ACC112 (cell line): ENCODE data around the gene NR2C1.
"Not testable (repeated sequence)": the region's sequence is repeated elsewhere in the genome, so short reads cannot be mapped to it uniquely, and the experiment has no call there.

ENCODE experiments used
- H2AFZ ChIP-seq: fragments of 200-600 bp; sonication (generic); one replicate; pipeline ENCODE4 v1.6.0; 2017; ENCODE audit warnings: antibody characterized with exemption, low read length; ENCODE audit not compliant: unreplicated experiment
- H3K27ac ChIP-seq: fragments of 200-600 bp; sonication (generic); 2 replicates; pipeline ENCODE4 v1.5.1; 2014; ENCODE audit warnings: low read depth, mild to moderate bottlenecking, antibody characterized with exemption, low read length, moderate library complexity
- H3K27me3 ChIP-seq: fragments of 200-600 bp; sonication (generic); 2 replicates; pipeline ENCODE4 v1.6.1; 2014; ENCODE audit warnings: mild to moderate bottlenecking, antibody characterized with exemption, low read length, moderate library complexity, mixed read lengths; ENCODE audit not compliant: insufficient read depth
- H3K36me3 ChIP-seq: fragments of 200-600 bp; sonication (generic); 2 replicates; pipeline ENCODE4 v1.6.1; 2016; ENCODE audit warnings: mild to moderate bottlenecking, antibody characterized with exemption, low read length, moderate library complexity, mixed read lengths; ENCODE audit not compliant: insufficient read depth
- H3K4me1 ChIP-seq: fragments of 200-600 bp; sonication (generic); one replicate; pipeline ENCODE4 v1.6.1; 2016; ENCODE audit warnings: low read length, mixed read lengths; ENCODE audit not compliant: insufficient read depth, unreplicated experiment, control insufficient read depth
- H3K4me3 ChIP-seq: fragments of 200-600 bp; sonication (generic); 2 replicates; pipeline ENCODE4 v1.5.1; 2014; ENCODE audit warnings: mild to moderate bottlenecking, low read depth, low read length
- H3K79me2 ChIP-seq: fragments of 200-600 bp; sonication (generic); one replicate; pipeline ENCODE4 v1.6.0; 2016; ENCODE audit warnings: low read length; ENCODE audit not compliant: control insufficient read depth, unreplicated experiment, insufficient read depth

The NR2C1 gene

DNA sequence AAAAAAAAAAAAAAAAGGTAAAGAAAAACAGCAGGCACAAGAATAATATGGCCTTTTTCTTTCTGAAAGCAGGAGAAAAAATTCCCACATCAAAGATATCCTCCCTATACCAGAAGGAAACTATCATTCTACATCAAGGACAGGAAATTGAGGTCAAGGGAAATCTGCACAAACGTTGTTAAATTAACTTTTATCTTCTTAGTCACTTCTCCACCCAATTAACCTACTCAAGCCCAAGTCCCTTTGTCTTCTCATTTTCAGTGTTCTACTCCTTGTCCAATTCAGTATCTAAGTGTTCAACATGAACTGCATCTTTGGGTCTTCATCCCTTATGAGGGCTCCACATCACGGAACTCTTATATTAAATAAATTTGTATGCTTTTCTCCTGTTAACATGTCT, 85.6 kb downstream of the NR2C1 start:
- H3K4me1 ChIP-seq, result no peaks in the 10 kb centered on the region
- H3K27ac ChIP-seq, result no peak overlapping the region
- no peak overlapping the region for H3K4me3 ChIP-seq
- no peaks in the 10 kb centered on the region for H3K36me3 ChIP-seq
- no peaks in the 10 kb centered on the region for H3K27me3 ChIP-seq
- peaks cover 4% of the 10 kb centered on the region for H3K79me2 ChIP-seq
- no peak overlapping the region for H2AFZ ChIP-seq

DNA sequence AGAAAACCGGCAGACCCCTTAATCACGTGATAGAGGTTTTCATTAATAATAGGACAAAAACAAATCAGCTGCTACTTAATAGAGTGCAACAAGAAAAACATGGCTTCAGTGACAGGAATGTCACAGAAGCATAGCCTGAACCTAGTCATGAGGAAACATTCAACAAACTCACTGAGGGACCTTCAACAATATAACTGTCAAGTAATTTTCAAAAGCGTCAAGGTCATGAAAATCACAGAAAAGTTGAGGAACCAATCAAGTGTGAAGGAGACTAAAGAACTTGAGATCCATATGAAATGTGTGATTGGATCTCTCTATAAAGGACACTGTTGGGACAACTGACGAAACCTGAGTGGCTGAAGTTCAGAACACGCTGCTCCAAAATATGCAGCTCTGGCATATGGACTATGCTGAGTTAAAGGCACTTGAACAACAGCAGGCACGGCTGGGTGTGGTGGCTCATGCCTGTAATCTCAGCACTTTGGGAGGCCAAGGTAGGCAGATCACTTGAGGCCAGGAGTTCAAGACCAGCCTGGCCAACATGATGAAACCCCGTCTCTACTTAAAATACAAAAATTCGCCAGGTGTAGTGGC, 86.2 kb downstream of the NR2C1 start:
- H3K4me3 ChIP-seq, result no peak overlapping the region
- no peaks in the 10 kb centered on the region for H3K36me3 ChIP-seq
- H3K4me1 ChIP-seq, result no peaks in the 10 kb centered on the region

DNA sequence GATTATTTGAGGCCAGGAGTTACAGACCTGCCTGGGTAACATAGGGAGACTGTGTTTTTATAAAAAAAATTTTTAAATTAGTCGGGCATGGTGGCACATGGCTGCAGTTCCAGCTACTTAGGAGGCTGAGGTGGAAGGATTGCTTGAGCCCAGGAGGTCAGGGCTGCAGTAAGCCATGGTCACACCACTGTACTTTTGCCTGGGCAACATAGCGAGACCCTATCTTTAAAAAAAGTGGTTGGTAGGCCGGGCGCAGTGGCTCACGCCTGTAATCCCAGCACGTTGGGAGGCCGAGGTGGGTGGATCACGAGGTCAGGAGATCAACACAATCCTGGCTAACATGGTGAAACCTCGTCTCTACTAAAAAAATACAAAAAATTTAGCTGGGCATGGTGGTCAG, 88.3 kb downstream of the NR2C1 start:
- not testable (repeated sequence) for H3K4me1 ChIP-seq, H3K27me3 ChIP-seq, H3K79me2 ChIP-seq, H3K36me3 ChIP-seq, H3K27ac ChIP-seq, H3K4me3 ChIP-seq, H2AFZ ChIP-seq

More for the DNA sequence above, 86.2 kb downstream of the NR2C1 start:
- Histone ChIP-seq H3K27ac (no peak overlapping the region), H3K27me3 (no peaks in the 10 kb centered on the region), H3K79me2 (no peaks in the 10 kb centered on the region), H2AFZ (no peak overlapping the region)

DNA sequence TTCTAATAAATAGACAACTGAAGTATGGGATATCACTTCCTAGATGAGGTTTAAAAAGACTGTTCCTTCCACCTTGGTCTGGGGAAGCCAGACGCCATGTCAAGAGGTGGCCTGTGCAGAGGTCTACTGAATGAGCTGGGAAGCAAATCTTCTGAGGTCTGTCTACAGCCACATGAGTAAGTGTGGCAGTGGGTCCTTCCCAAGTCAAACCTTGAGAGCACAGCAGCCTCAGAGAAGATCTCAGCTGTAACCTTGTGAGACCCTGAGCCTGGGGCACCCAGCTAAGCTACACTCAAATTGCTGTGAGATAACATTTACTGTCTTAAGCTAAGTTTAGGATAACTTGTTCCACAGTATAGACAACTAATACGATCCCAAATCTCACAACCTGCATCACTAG, 90.1 kb downstream of the NR2C1 start:
- Histone ChIP-seq H3K79me2 (no peaks in the 10 kb centered on the region), H3K27ac (no peak overlapping the region), H3K4me1 (no peaks in the 10 kb centered on the region), H3K36me3 (no peaks in the 10 kb centered on the region), H3K27me3 (no peaks in the 10 kb centered on the region), H2AFZ (no peak overlapping the region), H3K4me3 (no peak overlapping the region)

DNA sequence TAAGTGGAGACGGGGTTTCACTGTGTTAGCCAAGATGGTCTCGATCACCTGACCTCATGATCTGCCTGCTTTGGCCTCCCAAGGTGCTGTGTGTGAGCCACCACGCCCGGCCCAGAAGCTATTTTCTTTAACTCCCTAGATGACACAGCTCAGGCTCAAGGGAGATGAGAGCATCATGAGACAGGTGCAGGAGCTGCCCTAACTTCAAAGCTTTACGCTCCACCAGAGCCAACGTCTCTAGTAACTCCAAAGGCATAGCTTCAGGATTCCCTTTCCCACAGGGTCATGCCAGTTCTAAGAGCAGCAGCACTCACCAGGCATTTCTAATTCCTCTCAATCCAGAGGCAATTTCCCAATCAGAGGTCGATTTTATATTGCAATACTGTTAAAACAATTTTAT, 91.0 kb downstream of the NR2C1 start:
- H3K79me2 ChIP-seq, result no peaks in the 10 kb centered on the region
- H3K4me3 ChIP-seq, result no peak overlapping the region
- no peaks in the 10 kb centered on the region for H3K27me3 ChIP-seq
- H3K27ac ChIP-seq, result no peak overlapping the region
- no peaks in the 10 kb centered on the region; the same call in 1 of the 2 replicates for H3K36me3 ChIP-seq
- no peaks in the 10 kb centered on the region for H3K4me1 ChIP-seq
- no peak overlapping the region for H2AFZ ChIP-seq

DNA sequence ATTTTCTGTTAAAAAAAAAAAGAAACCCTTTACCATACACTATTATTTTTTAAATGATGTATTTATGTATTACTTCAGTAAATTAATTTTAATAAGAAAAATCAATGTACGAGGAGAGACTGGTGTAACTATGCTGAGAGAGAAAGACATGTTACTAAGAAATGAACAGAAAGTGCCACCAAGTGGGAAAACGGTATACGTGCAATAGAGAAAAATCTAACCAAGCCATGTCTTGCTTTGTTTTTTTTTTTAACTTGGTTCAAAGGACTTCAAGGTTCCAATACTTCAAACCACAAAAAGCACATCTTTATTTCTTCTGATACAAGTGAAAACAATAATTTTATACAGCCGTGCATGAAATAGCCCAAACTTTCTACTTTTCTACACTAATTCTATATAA, 92.8 kb downstream of the NR2C1 start:
- Histone ChIP-seq H3K4me3 (no peak overlapping the region), H3K27me3 (no peaks in the 10 kb centered on the region), H3K36me3 (no peaks in the 10 kb centered on the region; the same call in 1 of the 2 replicates), H3K79me2 (no peaks in the 10 kb centered on the region), H3K4me1 (no peaks in the 10 kb centered on the region), H3K27ac (no peak overlapping the region), H2AFZ (no peak overlapping the region)

DNA sequence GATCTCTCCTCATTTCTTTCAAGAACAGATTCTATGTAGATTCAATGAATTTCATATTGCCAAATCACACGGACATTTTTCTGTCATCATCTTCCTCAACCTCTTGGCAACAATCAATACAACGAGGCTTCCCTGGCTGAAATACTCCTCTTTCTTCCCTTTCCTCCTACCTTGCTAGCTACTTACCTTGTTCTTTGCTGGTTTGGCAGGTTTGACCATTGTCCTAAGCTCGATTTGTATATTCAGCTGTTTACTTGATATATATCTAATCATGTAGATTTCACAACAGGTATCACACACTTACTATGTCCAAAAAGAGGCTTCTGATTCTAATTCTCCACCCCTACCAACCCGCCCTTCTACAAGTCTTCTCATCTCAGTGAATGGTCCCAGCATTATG, 93.5 kb downstream of the NR2C1 start:
- Histone ChIP-seq H3K27me3 (no peaks in the 10 kb centered on the region), H3K27ac (no peak overlapping the region), H3K79me2 (no peaks in the 10 kb centered on the region), H3K36me3 (no peaks in the 10 kb centered on the region; the same call in 1 of the 2 replicates), H2AFZ (no peak overlapping the region), H3K4me1 (no peaks in the 10 kb centered on the region), H3K4me3 (no peak overlapping the region)

DNA sequence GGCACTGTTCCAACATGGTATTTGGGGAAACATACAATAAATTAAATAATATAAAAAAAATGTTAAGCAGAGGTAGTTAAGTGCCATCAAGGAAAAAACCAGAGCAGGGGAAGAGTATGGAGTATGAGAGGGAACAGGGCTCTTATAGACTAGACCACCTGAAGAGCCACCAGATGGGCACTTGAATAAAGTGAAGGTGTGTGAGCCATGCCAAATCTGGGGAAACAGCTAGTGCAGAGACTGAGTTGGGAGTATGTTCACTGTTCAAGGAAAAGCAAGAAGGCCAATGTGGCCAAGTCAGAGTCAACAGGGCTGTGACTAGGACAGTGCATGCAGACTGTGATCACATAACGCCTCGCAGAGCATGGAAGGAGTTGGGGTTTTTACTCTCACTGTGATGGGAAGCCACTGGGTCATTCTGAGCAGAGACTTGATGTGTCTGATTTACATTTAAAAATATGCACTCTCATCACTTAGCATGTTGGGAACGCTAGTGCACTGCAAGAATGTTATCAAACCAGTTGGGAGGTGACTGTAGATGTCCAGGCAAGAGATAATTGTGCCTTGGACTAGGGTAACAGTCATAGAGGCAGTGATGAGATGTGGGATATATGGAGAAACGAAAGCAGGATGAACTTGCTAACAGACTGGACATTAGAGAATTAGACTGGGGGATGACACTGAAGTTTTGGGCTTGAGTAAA, 95.5 kb downstream of the NR2C1 start:
- Histone ChIP-seq H3K27me3 (no peaks in the 10 kb centered on the region), H3K36me3 (no peaks in the 10 kb centered on the region; the same call in 1 of the 2 replicates), H3K27ac (no peak overlapping the region), H3K4me1 (no peaks in the 10 kb centered on the region), H2AFZ (no peak overlapping the region), H3K79me2 (no peaks in the 10 kb centered on the region), H3K4me3 (no peak overlapping the region)

DNA sequence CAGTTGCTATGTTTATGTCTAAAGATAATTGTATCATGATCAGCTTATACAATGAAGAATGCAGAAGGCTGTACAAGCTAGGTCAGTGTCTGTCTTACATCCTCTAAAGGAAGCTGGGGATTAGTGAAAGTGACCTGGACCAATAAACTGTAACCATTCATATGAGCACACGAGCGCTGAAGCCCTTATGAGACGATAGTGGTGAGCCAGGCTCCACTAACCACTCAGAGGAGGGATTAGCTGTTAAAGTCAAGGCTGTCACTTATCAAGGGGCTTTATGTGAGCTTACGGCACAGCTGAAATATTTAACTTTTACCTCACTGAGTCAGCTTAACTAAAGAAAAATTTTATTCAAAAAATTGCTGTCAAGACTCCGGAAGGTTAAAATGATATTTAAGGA, 100.2 kb downstream of the NR2C1 start:
- Histone ChIP-seq H3K4me3 (no peak overlapping the region), H2AFZ (no peak overlapping the region), H3K79me2 (no peaks in the 10 kb centered on the region), H3K27ac (no peak overlapping the region), H3K27me3 (no peaks in the 10 kb centered on the region), H3K4me1 (no peaks in the 10 kb centered on the region), H3K36me3 (peaks cover 6% of the 10 kb centered on the region; the same call in 1 of the 2 replicates)

DNA sequence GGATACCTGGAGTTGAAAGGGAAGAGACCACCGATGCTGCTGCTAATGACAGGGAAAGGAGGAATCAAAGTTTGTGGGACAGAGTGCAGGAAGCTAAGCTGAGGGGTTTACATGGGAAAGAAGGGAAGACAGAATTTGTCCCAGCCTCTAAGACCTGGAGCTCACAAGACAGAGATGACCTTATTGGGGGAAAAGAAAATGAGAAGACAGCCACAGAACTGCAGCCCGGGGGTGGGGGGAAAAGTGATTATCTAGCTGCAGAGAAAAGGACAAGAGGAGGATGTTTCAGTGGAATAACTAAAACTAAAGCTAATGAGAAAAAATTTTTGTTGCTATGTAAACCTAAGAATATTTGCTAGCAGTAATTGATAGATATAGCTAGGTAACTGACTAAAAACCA, 100.6 kb downstream of the NR2C1 start:
- Histone ChIP-seq H2AFZ (no peak overlapping the region), H3K4me3 (no peak overlapping the region), H3K4me1 (no peaks in the 10 kb centered on the region), H3K27ac (no peak overlapping the region), H3K79me2 (no peaks in the 10 kb centered on the region), H3K36me3 (peaks cover 6% of the 10 kb centered on the region; the same call in 1 of the 2 replicates), H3K27me3 (no peaks in the 10 kb centered on the region)

DNA sequence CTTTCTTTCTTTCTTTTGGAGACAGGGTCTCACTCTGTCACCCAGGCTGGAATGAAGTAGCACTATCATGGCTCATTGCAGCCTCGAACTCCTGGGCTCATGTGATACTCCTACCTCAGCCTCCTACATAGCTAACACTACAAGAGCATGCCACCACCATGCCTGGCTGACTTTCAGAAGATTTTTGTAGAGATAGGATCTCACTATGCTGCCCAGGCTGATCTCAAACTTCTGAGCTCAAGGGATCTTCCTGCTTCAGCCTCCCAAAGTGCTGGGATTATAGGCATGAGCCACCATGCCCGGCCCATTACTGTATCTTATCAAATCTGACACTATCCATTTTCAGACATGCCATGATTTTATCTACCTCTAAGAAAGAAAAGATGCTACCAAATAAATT, 101.5 kb downstream of the NR2C1 start:
- Histone ChIP-seq H3K27ac (no peak overlapping the region), H3K4me3 (no peak overlapping the region), H3K36me3 (peaks cover 6% of the 10 kb centered on the region; the same call in 1 of the 2 replicates), H3K4me1 (no peaks in the 10 kb centered on the region), H3K79me2 (no peaks in the 10 kb centered on the region), H3K27me3 (no peaks in the 10 kb centered on the region), H2AFZ (no peak overlapping the region)
